GM12874 (cell line): ENCODE measurements around the gene GBF1.

Experiments
- CTCF ChIP-seq: IDR thresholded peaks from 2 replicates; pipeline ENCODE4 v1.5.1; 2011; ENCODE audit warnings: low read depth, mild to moderate bottlenecking, control low read depth, low read length, moderate library complexity; ENCODE audit not compliant: insufficient read depth

Gene GBF1

GRCh38 chr10:102324061-102324460 is 78.7 kb downstream of the GBF1 start:
- no peak for TF ChIP-seq CTCF

GRCh38 chr10:102326031-102326430 is 80.7 kb downstream of the GBF1 start:
- no peak for TF ChIP-seq CTCF

- no peak for TF ChIP-seq CTCF
These were observed 81.7 kb downstream of the GBF1 start for GRCh38 chr10:102327002-102327401.

GRCh38 chr10:102327641-102328040 is 82.3 kb downstream of the GBF1 start:
- no peak for TF ChIP-seq CTCF

GRCh38 chr10:102332772-102333171 is 87.4 kb downstream of the GBF1 start:
- TF ChIP-seq CTCF: no peak

- TF ChIP-seq CTCF: no peak
These were observed 88.8 kb downstream of the GBF1 start for GRCh38 chr10:102334101-102334500.

GRCh38 chr10:102335184-102335583 is 89.9 kb downstream of the GBF1 start:
- no peak for TF ChIP-seq CTCF
